GM19025 (cell line): ENCODE data around the gene SUPT3H.

Experiments
- ATAC-seq: cut with Tn5 transposase; IDR thresholded peaks from one replicate; pipeline ENCODE4 v1.9.1; 2021; ENCODE audit warnings: mild to moderate bottlenecking, low read depth, moderate library complexity; ENCODE audit not compliant: unreplicated experiment

SUPT3H gene

GRCh38 chr6:44780161-44780560, 597.6 kb downstream of the SUPT3H start:
- no peak for ATAC-seq

- ATAC-seq: peak; percentile 68
Observed at GRCh38 chr6:44779130-44779826, 598.5 kb downstream of the SUPT3H start.
